ENCODE results near the gene PTOV1.

- TF ChIP-seq POLR2AphosphoS5 (IDR thresholded peaks at IDR 0.05) (no peak), CTCF (IDR thresholded peaks at IDR 0.05) (no peak), POLR2A (IDR thresholded peaks at IDR 0.05) (no peak)
Measured at GRCh38 chr19:49894879-49895565, 44.1 kb downstream of the PTOV1 start.

All from prostate gland (tissue), 2 donors.